Spleen (tissue), 7 donors: ENCODE data around the gene KLHL2.

Source experiments
- CTCF ChIP-seq, 11 experiments: fragments of 200-600 bp in 7 of 11; fragments of 450-650 bp in 4 of 11; sonication (generic) in 4 of 11; IDR thresholded peaks in 8 of 11; conservative IDR thresholded peaks in 3 of 11; 1 replicate in 7 of 11; 2 replicates in 4 of 11; pipeline versions ENCODE4 v1.4.0 to v1.8.0; 2016 to 2021; ENCODE audit warnings: antibody characterized with exemption in 11 of 11, inconsistent platforms in 4 of 11, mild to moderate bottlenecking in 1 of 11
- POLR2A ChIP-seq, 3 donors: fragments of 450-650 bp; IDR thresholded peaks; one replicate each; pipeline ENCODE4 v1.5.1; 2017; ENCODE audit warnings: antibody characterized with exemption in 3 of 3, mild to moderate bottlenecking in 1 of 3
- POLR2AphosphoS5 ChIP-seq, 3 donors: sonication (generic); formaldehyde crosslinking; IDR thresholded peaks; one replicate each; pipeline ENCODE4 v1.5.1; 2017; ENCODE audit warnings: antibody characterized with exemption in 3 of 3
- donor health status: DM: no; HTN: no; CAD: no; lungs with moderate emphysema.
- donor health status: DM: no; HTN: no; CAD: no.
- donor health status: DM: no; HTN: no; CAD: no.

- TF ChIP-seq POLR2AphosphoS5 (IDR thresholded peaks at IDR 0.05) (no peak), CTCF (IDR thresholded peaks at IDR 0.05 in 8 of 11, conservative IDR thresholded peaks at IDR 0.05 in 3 of 11) (no peak), POLR2A (IDR thresholded peaks at IDR 0.05) (no peak)
Observed at GRCh38 chr4:165368114-165368513, 160.8 kb downstream of the KLHL2 start.
